ENCODE measurements around the gene SKA2. TPM values are rescaled to one million over a fixed set of nuclear protein-coding genes. Genes with fewer than 3 reads are reported as not detected.

Gene SKA2
- total and polyA plus RNA-seq, 10 of the 15 experiments (the other 5 are each of a cell fraction or from before 2014, with no cell fraction given) = 40.3 to 137 (median 112) TPM

DNA sequence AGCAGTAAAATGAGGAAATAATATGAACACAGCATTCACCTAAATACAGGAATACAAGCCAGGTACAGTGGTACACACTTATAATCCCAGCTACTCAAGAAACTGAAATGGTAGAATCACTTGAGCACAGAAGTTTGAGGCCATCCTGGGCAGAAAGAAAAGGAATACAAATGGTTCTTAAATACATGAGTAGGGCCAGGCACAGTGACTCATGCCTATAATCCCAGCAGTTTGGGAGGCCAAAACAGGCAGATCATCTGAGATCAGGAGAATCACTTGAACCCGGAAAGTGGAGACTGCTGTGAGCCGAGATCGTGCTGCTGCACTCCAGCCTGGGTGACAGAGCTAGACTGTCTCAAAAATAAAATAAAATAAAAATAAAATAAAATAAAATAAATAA, 31.9 kb upstream of the SKA2 start (continued):
- TF ChIP-seq, protein P1, sequence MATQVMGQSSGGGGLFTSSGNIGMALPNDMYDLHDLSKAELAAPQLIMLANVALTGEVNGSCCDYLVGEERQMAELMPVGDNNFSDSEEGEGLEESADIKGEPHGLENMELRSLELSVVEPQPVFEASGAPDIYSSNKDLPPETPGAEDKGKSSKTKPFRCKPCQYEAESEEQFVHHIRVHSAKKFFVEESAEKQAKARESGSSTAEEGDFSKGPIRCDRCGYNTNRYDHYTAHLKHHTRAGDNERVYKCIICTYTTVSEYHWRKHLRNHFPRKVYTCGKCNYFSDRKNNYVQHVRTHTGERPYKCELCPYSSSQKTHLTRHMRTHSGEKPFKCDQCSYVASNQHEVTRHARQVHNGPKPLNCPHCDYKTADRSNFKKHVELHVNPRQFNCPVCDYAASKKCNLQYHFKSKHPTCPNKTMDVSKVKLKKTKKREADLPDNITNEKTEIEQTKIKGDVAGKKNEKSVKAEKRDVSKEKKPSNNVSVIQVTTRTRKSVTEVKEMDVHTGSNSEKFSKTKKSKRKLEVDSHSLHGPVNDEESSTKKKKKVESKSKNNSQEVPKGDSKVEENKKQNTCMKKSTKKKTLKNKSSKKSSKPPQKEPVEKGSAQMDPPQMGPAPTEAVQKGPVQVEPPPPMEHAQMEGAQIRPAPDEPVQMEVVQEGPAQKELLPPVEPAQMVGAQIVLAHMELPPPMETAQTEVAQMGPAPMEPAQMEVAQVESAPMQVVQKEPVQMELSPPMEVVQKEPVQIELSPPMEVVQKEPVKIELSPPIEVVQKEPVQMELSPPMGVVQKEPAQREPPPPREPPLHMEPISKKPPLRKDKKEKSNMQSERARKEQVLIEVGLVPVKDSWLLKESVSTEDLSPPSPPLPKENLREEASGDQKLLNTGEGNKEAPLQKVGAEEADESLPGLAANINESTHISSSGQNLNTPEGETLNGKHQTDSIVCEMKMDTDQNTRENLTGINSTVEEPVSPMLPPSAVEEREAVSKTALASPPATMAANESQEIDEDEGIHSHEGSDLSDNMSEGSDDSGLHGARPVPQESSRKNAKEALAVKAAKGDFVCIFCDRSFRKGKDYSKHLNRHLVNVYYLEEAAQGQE (IDR thresholded peaks at IDR 0.05; ENCODE audit: low read depth, low read length) = no peak
- TF ChIP-seq, protein P2, sequence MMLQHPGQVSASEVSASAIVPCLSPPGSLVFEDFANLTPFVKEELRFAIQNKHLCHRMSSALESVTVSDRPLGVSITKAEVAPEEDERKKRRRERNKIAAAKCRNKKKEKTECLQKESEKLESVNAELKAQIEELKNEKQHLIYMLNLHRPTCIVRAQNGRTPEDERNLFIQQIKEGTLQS (IDR thresholded peaks at IDR 0.05; ENCODE audit: borderline replicate concordance, extremely low read depth, low read depth, low read length) = no peak
- TF ChIP-seq PAX8 (IDR thresholded peaks at IDR 0.05) = no peak

DNA sequence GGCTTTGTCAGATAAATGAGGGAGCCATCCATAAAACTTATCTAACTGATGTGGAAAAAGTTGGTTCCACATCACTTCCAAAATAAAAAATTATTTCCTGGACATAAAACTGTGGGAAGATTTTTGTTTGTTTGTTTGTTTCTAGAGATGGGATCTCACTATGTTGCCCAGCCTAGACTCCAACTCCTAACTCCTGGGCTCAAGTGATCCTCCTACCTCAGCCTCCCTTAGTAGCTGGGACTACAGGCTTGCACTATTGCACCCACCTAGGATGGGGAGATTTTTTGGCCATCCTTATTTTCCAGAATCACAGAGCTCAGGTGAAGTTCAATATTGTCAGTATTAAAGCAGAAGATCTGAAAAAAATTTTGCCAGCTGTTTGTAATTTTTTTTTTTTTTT, 31.0 kb upstream of the SKA2 start:
- intact Hi-C loops (cut with micrococcal nuclease; ENCODE audit: unreplicated experiment) = no loop called here
- Histone ChIP-seq H3K9ac (ENCODE audit: control insufficient read depth, insufficient read depth, low read length) (no peak overlapping the region), H4K20me1 (ENCODE audit: control insufficient read depth, insufficient read depth) (no peaks in the 10 kb centered on the region), H3K27ac (ENCODE audit: control insufficient read depth, insufficient read depth) (no peak overlapping the region), H3K36me3 (ENCODE audit: control insufficient read depth in 2 of 2, insufficient read depth in 2 of 2, low read length in 1 of 2) (peaks cover 0 to 10% of the 10 kb centered on the region in 2 experiments), H3K79me2 (ENCODE audit: control insufficient read depth, insufficient read depth, low read length) (no peaks in the 10 kb centered on the region), H3K4me1 (ENCODE audit: control insufficient read depth, insufficient read depth, low read length) (no peaks in the 10 kb centered on the region), H3K27me3 (replicated peaks in 1 of 2; ENCODE audit: control insufficient read depth in 2 of 2, insufficient read depth in 2 of 2, low read length in 1 of 2) (no peaks in the 10 kb centered on the region), H3K4me3 (no peak overlapping the region), H3K9me3 (replicated peaks; ENCODE audit: control insufficient read depth, insufficient read depth, low read length) (no peaks in the 10 kb centered on the region), H2AFZ (ENCODE audit: control insufficient read depth, low read depth, low read length) (no peak overlapping the region), H3K4me2 (ENCODE audit: control insufficient read depth, insufficient read depth) (no peak overlapping the region)
- TF ChIP-seq ATF7 (IDR thresholded peaks at IDR 0.05; ENCODE audit: low read depth) (no peak), RELA (IDR thresholded peaks at IDR 0.05; ENCODE audit: borderline replicate concordance, partially characterized antibody) (no peak), ZNF274 (IDR thresholded peaks at IDR 0.05; ENCODE audit: insufficient read depth, insufficient read length) (no peak), STAT3 (IDR thresholded peaks at IDR 0.05; ENCODE audit: low read depth, low read length) (no peak), CBX3 (IDR thresholded peaks at IDR 0.05; ENCODE audit: borderline replicate concordance, low read depth) (no peak)
- TF ChIP-seq, protein P3, sequence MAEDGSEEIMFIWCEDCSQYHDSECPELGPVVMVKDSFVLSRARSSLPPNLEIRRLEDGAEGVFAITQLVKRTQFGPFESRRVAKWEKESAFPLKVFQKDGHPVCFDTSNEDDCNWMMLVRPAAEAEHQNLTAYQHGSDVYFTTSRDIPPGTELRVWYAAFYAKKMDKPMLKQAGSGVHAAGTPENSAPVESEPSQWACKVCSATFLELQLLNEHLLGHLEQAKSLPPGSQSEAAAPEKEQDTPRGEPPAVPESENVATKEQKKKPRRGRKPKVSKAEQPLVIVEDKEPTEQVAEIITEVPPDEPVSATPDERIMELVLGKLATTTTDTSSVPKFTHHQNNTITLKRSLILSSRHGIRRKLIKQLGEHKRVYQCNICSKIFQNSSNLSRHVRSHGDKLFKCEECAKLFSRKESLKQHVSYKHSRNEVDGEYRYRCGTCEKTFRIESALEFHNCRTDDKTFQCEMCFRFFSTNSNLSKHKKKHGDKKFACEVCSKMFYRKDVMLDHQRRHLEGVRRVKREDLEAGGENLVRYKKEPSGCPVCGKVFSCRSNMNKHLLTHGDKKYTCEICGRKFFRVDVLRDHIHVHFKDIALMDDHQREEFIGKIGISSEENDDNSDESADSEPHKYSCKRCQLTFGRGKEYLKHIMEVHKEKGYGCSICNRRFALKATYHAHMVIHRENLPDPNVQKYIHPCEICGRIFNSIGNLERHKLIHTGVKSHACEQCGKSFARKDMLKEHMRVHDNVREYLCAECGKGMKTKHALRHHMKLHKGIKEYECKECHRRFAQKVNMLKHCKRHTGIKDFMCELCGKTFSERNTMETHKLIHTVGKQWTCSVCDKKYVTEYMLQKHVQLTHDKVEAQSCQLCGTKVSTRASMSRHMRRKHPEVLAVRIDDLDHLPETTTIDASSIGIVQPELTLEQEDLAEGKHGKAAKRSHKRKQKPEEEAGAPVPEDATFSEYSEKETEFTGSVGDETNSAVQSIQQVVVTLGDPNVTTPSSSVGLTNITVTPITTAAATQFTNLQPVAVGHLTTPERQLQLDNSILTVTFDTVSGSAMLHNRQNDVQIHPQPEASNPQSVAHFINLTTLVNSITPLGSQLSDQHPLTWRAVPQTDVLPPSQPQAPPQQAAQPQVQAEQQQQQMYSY (CRISPR knock-in tag; IDR thresholded peaks at IDR 0.05) = no peak
- TF ChIP-seq, protein P4, sequence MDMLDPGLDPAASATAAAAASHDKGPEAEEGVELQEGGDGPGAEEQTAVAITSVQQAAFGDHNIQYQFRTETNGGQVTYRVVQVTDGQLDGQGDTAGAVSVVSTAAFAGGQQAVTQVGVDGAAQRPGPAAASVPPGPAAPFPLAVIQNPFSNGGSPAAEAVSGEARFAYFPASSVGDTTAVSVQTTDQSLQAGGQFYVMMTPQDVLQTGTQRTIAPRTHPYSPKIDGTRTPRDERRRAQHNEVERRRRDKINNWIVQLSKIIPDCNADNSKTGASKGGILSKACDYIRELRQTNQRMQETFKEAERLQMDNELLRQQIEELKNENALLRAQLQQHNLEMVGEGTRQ (IDR thresholded peaks at IDR 0.05; ENCODE audit: borderline replicate concordance, low read depth, low read length) = no peak
- ChIA-PET SMC1A (ENCODE audit: uncharacterized antibody, unreplicated experiment) (interaction anchor here (1.3 kb wide), 1 partner anchor 20 kb away, joined by 5 read pairs; no protein-coding TSS in a partner anchor), RAD21 (ENCODE audit: unreplicated experiment) (no interaction called here), CTCF (interaction anchor here (0.7 kb wide), 1 partner anchor 117 kb away, joined by 3 read pairs; no protein-coding TSS in a partner anchor), POLR2A (interaction anchor here (0.8 kb wide), 1 partner anchor 24 kb away, joined by 3 read pairs; the partner anchor contains the start of gene SMG8)
- BruUV-seq (replicated peaks) = TSS peak; percentile 37
- FAIRE-seq = no peak
- ATAC-seq = no peak
- DNase-seq (ENCODE audit: low read depth, low spot score) = no peak
- in situ Hi-C loops (cut with MboI) = no loop called here
